HEK293 (cell line): ENCODE measurements around the gene HERC4.

Experiments used
- ATF2 ChIP-seq: fragments of 450-650 bp; formaldehyde crosslinking; IDR thresholded peaks from 2 replicates; pipeline ENCODE4 v1.5.1; 2016; ENCODE audit warnings: missing biosample characterization, missing genetic modification characterization, low read depth
- BCL11A ChIP-seq: fragments of 450-650 bp; formaldehyde crosslinking; IDR thresholded peaks from 2 replicates; pipeline ENCODE4 v1.5.1; 2016; ENCODE audit warnings: low read depth, missing biosample characterization, missing genetic modification characterization
- MEIS1 ChIP-seq: sonication (generic); formaldehyde crosslinking; IDR thresholded peaks from 2 replicates; pipeline ENCODE4 v1.8.1; 2022; ENCODE audit warnings: missing genetic modification reagents, mild to moderate bottlenecking, borderline replicate concordance
- TRIM28 ChIP-seq: IDR thresholded peaks from 2 replicates; pipeline ENCODE4 v1.6.1; 2011; ENCODE audit warnings: low read length, control low read depth, borderline replicate concordance
- ZNF223 ChIP-seq: fragments of 450-650 bp; formaldehyde crosslinking; IDR thresholded peaks from 2 replicates; pipeline ENCODE4 v1.5.1; 2016; ENCODE audit warnings: missing biosample characterization, missing genetic modification characterization
- ZNF274 ChIP-seq, 2 experiments: fragments of 200-500 bp in 1 of 2; fragments of 450-650 bp in 1 of 2; sonication (Bioruptor generic) in 1 of 2; formaldehyde crosslinking in 1 of 2; IDR thresholded peaks; 2 replicates each; pipeline versions ENCODE4 v1.5.1 to v1.6.1; 2014 to 2016; ENCODE audit warnings: borderline replicate concordance in 1 of 2, inconsistent platforms in 1 of 2, low read length in 1 of 2, missing biosample characterization in 1 of 2, missing genetic modification characterization in 1 of 2
- ZNF292 ChIP-seq: fragments of 450-650 bp; formaldehyde crosslinking; IDR thresholded peaks from 2 replicates; pipeline ENCODE4 v1.5.1; 2016; ENCODE audit warnings: low read depth, missing biosample characterization, missing genetic modification characterization, borderline replicate concordance
- ZNF549 ChIP-seq: fragments of 450-650 bp; IDR thresholded peaks from 2 replicates; pipeline ENCODE4 v1.5.1; 2018; ENCODE audit warnings: missing biosample characterization, missing genetic modification characterization, mild to moderate bottlenecking, inconsistent platforms, moderate library complexity
- ZNF560 ChIP-seq: fragments of 450-650 bp; formaldehyde crosslinking; IDR thresholded peaks from 2 replicates; pipeline ENCODE4 v1.5.1; 2017; ENCODE audit warnings: missing biosample characterization, missing genetic modification characterization, borderline replicate concordance
- ZNF600 ChIP-seq: fragments of 450-650 bp; formaldehyde crosslinking; IDR thresholded peaks from 2 replicates; pipeline ENCODE4 v1.5.1; 2016; ENCODE audit warnings: missing biosample characterization, missing genetic modification characterization
- ZNF768 ChIP-seq: fragments of 450-650 bp; formaldehyde crosslinking; IDR thresholded peaks from 2 replicates; pipeline ENCODE4 v1.5.1; 2018; ENCODE audit warnings: missing biosample characterization, mild to moderate bottlenecking, missing genetic modification characterization
- TF ChIP-seq, protein P1 (sequence below): fragments of 450-650 bp; formaldehyde crosslinking; IDR thresholded peaks from 2 replicates; pipeline ENCODE4 v1.5.1; 2016; ENCODE audit warnings: missing biosample characterization, missing genetic modification characterization
- TF ChIP-seq, protein P2 (sequence below): fragments of 450-650 bp; formaldehyde crosslinking; IDR thresholded peaks from 2 replicates; pipeline ENCODE4 v1.5.1; 2016; ENCODE audit warnings: missing biosample characterization, missing genetic modification characterization
- TF ChIP-seq, protein P3 (sequence below): fragments of 450-650 bp; formaldehyde crosslinking; IDR thresholded peaks from 2 replicates; pipeline ENCODE4 v1.5.1; 2016; ENCODE audit warnings: missing biosample characterization, missing genetic modification characterization

GRCh38 chr10:67884842-67885670 lies 190.0 kb downstream of the HERC4 start:
- TF ChIP-seq BCL11A (tag by site-specific recombination) (no peak), ZNF549 (tag by site-specific recombination) (no peak), TRIM28 (no peak), MEIS1 (CRISPR knock-in tag) (no peak), ATF2 (tag by site-specific recombination) (no peak), ZNF768 (tag by site-specific recombination) (no peak), ZNF223 (tag by site-specific recombination) (no peak), ZNF600 (tag by site-specific recombination) (peak; percentile 63; the same call in 1 of the 2 replicates), ZNF560 (tag by site-specific recombination) (no peak), ZNF274 (IDR thresholded peaks at IDR 0.05; ENCODE audit: low read length) (no peak), ZNF274 (tag by site-specific recombination; IDR thresholded peaks at IDR 0.05; ENCODE audit: borderline replicate concordance) (no peak), ZNF292 (tag by site-specific recombination) (no peak)
- TF ChIP-seq, protein P1, sequence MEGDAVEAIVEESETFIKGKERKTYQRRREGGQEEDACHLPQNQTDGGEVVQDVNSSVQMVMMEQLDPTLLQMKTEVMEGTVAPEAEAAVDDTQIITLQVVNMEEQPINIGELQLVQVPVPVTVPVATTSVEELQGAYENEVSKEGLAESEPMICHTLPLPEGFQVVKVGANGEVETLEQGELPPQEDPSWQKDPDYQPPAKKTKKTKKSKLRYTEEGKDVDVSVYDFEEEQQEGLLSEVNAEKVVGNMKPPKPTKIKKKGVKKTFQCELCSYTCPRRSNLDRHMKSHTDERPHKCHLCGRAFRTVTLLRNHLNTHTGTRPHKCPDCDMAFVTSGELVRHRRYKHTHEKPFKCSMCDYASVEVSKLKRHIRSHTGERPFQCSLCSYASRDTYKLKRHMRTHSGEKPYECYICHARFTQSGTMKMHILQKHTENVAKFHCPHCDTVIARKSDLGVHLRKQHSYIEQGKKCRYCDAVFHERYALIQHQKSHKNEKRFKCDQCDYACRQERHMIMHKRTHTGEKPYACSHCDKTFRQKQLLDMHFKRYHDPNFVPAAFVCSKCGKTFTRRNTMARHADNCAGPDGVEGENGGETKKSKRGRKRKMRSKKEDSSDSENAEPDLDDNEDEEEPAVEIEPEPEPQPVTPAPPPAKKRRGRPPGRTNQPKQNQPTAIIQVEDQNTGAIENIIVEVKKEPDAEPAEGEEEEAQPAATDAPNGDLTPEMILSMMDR (tag by site-specific recombination), result peak; percentile 7; the same call in 1 of the 2 replicates
- TF ChIP-seq, protein P2, sequence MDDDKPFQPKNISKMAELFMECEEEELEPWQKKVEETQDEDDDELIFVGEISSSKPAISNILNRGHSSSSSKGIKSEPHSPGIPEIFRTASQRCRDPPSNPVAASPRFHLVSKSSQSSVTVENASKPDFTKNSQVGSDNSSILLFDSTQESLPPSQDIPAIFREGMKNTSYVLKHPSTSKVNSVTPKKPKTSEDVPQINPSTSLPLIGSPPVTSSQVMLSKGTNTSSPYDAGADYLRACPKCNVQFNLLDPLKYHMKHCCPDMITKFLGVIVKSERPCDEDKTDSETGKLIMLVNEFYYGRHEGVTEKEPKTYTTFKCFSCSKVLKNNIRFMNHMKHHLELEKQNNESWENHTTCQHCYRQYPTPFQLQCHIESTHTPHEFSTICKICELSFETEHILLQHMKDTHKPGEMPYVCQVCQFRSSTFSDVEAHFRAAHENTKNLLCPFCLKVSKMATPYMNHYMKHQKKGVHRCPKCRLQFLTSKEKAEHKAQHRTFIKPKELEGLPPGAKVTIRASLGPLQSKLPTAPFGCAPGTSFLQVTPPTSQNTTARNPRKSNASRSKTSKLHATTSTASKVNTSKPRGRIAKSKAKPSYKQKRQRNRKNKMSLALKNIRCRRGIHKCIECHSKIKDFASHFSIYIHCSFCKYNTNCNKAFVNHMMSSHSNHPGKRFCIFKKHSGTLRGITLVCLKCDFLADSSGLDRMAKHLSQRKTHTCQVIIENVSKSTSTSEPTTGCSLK (tag by site-specific recombination), result no peak
- TF ChIP-seq, protein P3, sequence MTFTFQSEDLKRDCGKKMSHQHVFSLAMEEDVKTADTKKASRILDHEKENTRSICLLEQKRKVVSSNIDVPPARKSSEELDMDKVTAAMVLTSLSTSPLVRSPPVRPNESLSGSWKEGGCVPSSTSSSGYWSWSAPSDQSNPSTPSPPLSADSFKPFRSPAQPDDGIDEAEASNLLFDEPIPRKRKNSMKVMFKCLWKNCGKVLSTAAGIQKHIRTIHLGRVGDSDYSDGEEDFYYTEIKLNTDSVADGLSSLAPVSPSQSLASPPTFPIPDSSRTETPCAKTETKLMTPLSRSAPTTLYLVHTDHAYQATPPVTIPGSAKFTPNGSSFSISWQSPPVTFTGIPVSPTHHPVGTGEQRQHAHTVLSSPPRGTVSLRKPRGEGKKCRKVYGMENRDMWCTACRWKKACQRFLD, result no peak
